ENCODE data around the gene NEXN. TPM values are rescaled to one million over a fixed set of nuclear protein-coding genes. Genes with fewer than 3 reads are reported as not detected.
"Not testable (repeated sequence)": the region's sequence is repeated elsewhere in the genome, so short reads cannot be mapped to it uniquely, and the experiment has no call there.

NEXN gene
- total RNA-seq, 1 donor from 2014 or later = 70.8 TPM

DNA sequence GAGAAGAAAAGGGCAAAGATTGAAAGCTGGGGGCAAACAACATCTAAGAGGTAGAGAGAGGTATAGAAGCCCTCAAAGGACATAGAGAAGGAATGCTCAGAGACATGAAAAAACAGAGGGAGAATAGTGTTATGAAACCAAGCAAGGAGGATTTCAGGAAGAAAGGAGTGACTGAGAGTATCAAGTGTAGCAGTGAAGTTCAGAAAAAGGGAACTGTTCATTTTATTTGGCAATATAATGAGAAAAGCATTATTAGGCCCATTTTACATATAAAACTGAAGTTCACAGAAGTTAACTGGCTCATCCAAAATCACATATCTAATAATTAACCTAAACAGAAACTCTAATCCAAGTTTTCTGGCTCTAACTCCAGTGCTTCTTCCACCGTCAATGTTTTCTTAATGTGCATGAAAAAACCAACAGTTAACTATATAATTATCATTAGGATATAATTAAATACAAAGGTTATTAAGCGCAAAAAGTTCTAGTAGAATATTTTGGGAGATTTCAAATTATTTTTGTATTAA is 17.7 kb downstream of the NEXN start:
- no peak for DNase-seq

DNA sequence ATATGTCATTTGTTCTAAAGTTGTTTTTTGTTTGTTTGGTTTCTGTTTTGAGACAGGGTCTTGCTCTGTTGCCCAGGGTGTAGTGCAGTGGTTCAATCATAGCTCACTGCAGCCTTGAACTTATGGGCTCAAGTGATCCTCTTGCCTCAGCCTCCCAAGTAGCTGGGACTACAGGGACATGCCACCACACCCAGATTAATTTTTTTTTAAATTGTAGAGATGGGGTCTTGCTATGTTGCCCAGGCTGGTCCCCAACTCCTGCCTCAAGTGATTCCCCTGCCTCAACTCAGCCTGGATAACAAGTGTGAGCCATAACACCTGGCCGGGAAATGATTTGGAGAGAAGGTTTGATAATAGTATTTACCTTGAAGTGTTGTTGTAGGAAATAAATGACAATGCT is 18.2 kb downstream of the NEXN start:
- DNase-seq = no peak

DNA sequence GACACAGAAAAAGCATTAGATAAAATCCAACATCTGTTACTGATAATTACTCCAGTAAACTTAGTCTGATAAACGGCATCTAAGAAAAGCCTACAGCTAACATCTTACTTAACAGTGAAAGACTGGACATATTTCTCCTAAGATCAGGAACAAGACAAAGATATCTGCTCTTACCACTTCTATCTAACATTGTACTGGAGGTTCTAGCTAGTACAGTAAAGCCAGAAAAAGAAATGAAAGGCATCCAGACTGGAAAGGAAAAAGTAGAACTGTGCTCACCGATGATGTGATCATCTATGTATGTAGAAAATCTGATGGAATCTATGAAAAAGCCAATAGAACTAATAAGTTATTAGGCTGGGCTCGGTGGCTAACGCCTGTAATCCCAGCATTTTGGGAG is 21.7 kb downstream of the NEXN start:
- DNase-seq = no peak

DNA sequence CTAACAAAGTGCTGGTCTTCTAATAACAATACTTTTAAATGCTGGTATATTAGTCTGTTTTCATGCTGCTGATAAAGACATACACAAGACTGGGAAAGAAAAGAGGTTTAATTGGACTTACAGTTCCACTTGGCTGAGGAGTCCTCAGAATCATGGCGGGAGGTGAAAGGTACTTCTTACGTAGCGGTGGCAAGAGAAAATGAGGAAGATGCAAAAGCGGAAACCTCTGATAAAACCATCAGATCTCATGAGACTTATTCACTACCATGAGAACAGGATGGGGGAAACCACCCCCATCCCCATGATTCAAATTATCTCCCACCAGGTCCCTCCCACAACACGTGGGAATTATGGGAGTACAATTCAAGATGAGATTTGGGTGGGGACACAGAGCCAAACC is 30.5 kb downstream of the NEXN start:
- not testable (repeated sequence) for DNase-seq

DNA sequence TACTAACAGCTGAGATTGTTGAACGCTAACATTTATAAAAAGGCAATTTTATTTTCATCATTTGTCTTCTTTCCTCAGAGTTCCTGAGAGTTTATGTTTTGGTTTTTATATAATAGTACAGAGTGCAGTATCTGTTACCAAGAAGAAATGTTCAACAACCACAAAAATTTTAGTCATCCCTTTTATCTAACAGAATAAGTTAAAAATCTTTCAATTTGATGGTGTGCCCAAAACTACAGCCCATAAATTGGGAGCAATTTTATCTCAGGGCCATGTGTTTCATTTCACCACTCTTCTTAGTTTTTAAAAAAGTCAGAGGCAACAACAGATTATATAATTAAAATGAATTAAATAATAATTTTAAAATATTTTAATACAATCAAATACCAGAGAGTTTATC is 37.1 kb downstream of the NEXN start:
- peak; percentile 36 for DNase-seq

DNA sequence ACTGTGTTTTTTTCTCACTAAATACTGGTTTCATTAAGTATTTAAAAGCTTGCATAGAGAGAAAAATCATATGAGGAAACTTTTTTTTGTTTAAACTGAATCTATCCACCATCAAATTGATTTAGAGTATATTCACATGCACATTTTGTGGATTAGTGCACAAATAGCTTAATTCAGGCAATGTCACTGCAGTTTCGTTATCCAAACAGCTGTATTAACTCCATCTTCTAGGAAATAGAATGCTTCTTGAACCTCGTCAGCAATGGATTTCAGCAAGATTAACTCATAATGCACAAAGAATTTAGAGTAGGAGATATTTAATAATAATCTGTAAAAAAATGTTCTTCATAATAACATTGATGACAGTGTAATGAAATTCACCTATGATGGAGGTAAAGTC is 37.5 kb downstream of the NEXN start:
- DNase-seq = peak; percentile 62

DNA sequence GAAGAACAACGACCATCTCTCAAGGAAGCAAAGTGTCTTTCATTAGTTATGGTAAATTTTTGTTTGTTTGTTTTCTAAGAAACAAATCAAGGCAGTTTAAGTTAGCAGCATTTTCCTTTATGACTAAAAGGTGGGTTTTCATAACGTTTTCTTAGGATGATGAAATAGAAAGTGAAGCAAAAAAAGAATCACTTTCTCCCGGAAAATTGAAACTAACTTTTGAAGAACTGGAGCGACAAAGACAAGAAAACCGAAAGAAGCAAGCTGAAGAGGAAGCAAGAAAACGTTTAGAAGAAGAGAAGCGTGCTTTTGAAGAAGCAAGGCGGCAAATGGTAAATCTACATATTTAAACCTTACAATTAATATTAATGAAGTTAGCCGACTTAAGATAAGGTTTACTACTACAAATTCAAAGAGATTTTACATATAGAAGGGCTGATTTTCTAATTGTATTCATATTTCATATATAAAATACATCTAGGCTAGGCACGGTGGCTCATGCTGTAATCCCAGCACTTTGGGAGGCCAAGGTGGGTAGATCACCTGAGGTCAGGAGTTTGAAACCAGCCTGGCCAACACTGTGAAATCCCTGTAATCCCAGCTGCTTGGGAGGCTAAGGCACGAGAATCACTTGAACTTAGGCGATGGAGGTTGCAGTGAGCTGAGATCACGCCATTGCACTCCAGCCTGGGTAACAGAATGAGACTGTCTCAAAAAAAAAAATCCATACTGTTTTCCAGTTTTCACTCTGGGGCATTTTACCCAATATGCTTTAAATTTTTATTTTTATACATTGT is 38.3 kb downstream of the NEXN start:
- DNase-seq = no peak

DNA sequence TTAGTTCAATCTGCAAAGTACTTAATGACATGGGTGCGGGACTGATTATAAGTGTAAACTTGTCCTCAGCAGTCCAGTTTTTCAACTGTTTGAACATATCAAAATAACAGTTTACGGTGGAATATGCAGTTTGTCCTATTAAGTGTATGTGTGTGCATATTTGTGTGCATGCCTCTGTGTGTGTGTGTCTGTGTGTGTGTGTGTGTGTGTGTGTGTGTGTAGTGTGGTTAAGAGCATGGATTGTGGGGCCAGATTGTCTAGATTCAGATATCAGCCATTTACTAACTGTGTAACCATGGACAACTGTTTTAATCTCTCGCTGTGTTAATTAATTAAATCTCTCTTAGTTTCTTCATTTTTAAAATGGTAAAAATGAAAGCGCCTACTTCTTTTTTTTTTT is 39.0 kb downstream of the NEXN start:
- no peak for DNase-seq

DNA sequence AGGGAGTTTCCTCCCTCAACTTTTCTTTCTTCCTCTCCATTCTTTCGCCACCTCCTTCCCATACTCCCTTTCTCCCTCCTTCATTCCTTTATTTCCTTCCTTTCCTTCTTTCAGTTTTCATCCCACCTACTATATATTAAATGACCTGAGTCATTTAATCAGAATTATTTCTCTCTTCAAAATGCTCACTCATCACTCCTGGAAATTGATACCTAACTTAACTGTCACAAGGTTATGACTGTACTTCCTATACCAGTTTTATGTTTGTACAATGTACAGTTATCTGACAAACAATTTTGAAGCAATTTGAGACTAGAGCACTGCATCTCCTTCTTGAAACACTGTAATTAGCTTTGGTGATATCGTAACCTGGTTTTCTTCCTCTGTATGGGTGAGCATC is 41.4 kb downstream of the NEXN start:
- no peak for DNase-seq

DNA sequence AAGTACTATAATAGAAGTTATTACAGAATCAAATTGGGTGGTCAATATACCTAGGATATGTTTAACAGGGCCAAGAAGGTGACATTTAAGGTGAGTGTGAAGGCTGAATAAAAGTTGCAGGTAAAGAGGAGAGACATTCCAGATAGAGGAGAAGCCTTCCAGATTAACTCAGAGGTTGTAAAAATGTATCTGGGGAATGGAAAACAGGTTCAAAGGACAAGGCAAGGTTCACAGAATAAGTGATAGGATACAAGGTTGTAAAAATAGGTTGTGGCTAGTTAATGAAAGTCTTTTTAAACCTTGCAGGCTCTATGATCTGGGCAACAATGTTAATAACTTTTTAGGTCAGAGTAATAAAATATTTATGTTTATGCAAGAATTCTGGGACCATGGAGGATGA is 50.2 kb downstream of the NEXN start:
- DNase-seq = no peak

DNA sequence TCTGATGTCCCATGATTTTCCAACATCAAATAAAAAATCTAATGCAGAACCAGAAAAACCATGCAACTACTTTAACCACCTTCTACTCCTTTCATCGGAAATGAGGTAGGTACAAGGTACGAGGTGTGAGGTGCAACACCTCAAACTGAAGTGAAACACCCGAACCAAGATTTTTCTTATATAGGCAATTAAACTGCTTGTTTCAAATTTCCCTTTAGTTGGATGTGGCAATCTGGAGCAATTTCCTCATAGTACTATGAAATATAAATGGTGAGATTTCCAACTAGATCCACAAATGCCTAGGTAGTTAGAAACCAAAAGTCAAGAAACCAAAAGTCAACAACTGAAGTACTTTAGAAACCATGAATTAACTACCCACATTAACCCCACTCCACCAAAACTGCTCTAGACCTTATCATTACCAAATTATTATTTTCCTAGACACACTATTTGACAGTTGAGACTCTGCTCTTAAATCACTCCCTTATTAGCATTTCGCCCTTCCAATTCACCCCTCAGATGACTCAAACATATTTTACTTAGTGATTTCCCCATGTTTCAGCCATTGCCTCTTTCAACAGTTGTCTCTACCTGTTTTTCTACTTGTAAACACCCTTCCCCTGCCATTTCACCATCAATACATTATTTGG is 52.6 kb downstream of the NEXN start:
- DNase-seq = no peak

DNA sequence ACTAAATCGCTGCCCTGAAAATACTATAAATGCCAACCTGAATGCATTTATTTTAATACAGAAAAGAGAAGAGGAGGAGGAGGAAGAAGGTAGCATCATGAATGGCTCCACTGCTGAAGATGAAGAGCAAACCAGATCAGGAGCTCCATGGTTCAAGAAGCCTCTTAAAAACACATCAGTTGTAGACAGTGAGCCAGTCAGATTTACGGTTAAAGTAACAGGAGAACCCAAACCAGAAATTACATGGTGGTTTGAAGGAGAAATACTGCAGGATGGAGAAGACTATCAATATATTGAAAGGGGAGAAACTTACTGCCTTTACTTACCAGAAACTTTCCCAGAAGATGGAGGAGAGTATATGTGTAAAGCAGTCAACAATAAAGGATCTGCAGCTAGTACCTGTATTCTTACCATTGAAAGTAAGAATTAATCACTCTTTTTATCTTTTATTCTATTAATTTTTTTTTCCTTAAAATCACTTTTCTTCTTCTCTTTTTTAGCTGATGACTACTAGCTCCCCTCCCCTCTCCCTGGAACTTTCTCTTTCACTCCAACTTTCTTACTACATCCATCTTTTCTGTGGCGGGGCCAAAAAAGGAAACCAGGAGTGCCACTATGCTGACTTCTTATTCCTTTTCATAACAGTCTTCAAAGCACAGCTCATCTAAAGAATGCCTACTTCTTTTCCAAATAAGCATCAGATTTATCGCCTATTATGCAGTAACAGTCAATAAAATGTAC is 54.1 kb downstream of the NEXN start:
- no peak for DNase-seq

DNA sequence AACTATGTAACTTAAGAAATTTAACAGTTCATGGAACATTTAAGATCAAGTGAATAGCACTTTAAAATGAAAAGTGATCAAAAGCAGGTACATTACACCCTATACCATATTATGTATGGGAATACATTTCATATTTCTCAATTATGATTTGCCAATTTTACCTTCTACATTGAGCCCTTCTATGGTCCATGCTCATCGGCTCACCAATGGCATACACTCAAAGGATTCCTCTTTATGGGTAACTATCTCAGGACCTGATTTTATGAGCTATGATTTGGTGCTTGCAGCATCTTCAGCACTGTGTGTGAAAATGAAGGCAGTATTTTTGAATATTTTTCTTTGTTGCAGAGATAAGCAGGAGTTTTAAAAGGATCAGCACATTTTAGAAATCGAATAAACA is 56.9 kb downstream of the NEXN start:
- DNase-seq = no peak

DNA sequence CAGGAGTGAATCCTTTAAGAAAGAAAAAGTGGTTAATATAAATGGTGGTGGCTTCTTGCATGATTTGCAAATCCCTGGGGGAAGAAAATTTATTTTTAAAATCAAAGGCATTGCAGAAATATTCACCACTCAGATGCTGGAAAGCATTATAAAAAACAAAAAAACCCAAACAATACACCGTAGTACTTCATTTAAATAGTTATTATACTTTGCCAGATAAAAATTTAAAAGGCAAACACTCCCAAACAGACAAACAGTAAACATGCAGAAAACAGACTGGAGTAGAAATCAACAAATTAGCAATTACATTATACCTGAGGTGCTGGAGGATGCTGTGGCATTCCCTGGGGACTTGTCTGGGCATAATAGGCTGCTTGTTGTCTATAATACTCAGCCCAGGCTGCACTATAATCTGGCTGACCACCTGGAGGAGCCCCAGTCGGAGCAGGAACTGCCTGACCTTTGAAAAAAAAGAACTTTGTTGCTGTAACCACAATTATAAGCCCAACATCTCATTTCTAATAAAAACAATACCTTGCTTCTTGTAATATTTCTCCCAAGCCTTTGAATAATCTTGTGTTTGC is 60.5 kb downstream of the NEXN start:
- DNase-seq = peak; percentile 27

DNA sequence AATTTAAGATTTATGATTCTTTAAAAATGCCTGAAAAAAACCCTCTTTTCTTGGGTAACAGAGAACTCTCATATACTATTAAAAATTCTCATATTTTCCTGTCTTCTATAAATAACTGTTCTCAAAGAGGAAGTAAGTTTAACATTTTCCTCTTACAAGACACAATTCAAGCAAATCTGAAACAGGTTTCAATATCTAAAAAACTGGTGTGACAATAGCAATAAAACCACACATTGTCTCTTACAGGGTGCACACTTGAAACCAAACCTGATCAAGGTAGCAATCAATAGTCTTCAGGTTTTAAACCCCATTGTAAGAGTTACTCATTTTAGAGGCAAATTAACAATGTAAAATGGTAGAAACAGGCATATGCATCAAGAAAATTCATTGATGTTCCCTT is 62.4 kb downstream of the NEXN start:
- DNase-seq = no peak

DNA sequence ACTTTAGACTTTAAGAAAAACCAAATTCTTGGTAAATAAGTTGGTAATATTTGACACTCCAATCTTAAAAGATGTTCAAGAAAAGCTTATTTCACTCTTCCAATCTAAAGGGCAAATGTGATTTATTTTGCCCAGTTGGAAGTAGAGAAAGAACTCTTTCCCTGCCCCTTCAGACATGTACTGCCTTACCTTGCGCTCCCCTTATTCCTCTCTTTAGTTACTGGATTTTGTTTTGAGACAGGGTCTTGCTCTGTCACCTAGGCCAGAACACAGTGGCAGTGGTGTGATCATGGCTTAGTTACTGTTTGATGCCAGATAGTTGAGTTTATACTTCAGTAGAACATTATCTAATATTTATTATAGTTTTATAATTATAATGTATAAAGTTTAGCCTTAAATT is 62.9 kb downstream of the NEXN start:
- no peak for DNase-seq

DNA sequence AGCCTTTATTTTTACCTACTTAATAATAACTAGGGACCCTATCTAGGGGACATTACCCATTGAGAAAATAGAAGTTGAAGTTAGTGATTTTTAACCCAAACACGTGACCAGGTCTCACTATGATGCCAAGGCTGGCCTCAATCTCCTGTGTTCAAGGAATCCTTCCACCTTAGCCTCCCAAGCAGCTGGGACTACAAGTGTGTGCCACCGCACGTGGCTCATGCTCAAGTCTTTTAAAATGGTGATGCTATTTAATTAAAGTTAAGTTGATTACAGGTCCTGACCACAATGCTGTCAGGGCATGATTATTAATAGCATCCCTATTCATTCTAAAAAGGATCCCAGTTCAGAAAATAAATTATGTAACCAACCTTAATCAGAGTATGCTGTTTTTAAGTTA is 65.5 kb downstream of the NEXN start:
- no peak for DNase-seq

DNA sequence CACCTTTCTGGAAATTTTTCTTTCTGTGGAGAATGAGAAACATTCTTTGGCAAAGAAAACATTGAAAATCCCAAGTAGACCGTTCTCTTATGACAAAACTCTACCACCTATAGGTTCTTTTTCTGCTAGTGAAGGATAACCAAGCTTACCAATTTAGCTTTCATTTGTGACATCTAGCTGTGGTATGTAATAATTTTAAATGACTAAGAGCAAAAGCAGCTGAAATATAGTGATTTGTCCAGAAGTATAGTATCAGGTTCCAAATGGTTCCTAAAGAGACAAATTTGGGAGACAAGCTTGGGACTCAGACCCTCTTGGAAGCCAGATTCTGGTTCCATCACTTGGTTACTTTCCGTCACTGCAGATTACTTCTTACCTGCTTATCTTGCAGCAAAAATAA is 66.1 kb downstream of the NEXN start:
- DNase-seq = no peak

DNA sequence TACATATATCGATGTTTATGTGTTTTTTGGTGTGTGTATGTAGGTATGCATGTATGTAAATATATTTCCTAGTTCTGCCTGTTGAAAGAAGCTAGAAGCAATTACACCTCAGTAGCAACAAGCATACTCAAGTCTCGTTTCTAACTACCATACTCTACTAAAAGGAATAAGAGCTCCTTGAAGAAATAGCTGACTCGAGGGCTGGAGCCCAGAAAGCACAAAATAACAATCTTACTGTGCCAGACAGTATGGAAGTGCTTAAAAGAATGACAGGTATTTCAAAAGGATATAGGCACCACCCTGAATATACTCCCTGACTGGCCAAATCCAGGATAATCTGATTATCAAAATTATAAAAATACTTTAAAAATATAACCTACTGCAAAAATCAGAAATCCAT is 67.3 kb downstream of the NEXN start:
- no peak for DNase-seq

DNA sequence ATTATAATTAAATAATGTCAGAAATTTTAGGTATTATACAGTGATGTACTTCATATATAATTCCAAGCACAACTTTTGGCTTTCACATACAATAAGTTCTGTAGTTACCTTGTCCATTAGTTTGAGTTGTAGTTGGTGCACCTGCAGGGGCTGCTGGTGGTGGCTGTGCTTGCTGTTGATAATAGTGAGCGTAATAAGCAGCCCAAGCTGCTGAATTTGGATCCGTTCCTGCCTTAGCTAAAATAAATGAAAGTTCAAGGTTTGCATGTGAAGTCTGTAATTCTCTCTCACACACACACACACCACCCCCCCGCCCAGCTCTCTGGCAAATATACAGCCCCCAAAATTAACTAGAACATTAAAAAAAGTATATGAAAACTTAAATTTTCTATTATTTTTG is 68.0 kb downstream of the NEXN start:
- DNase-seq = no peak

DNA sequence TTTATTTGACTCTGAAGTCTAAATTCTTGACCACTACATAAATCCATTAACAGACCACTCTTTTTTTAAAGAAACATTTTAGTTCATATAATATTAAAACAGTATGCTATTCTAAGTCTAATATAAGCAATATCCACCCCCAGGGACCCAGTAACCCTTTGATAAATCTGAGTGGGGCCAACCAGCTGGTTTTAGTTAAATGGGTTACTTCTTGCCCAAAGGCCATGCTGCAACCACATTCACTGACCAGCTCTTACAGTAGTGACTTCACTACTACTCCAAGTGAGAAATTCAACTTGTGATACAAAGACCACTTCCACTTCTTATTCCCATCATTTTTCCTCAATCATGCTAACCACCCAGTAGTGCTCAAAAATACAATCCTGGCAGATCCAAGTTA is 70.0 kb downstream of the NEXN start:
- DNase-seq = no peak

DNA sequence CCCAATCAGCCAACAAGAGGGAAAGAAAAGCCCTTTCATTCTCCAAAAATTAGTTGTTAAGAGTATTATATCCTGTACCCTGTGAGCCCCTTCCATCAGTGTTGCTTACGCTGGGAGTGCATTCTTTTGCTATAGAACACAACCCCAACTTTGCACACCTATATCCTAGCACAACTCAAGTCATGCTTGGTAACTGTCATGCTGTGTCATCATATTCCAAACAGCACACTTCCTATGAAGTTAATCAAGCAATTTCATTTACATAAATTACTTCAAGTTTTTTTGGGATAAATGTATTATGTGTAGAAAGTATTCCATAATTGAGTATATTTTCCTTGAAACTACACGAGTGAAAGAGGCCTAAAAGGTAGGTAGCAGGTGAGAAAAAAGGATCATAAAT is 70.4 kb downstream of the NEXN start:
- no peak for DNase-seq

DNA sequence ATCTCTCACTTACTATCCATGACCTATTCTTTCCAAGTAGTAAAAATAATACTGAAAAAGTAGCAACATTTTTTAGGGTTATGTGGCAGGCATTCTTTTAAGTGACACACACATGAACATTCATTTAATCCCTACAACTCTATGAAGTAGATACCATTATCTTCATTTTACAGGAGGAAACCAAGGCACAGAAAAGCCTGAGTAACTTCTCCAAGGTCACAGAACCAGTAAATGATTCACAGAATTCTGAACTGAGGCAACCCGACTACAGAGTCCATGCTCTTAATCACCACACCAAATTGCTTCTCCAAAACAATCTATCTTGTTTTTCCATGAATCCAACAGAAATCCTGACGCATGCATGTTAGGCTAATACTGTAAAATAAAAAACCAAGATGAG is 73.0 kb downstream of the NEXN start:
- no peak for DNase-seq
